HG02970 (cell line): ENCODE data around the gene PGA5.

Experiments used
- ATAC-seq: cut with Tn5 transposase; IDR thresholded peaks from one replicate; pipeline ENCODE4 v1.9.1; 2021; ENCODE audit warnings: mild to moderate bottlenecking, moderate library complexity, moderate number of reproducible peaks; ENCODE audit not compliant: unreplicated experiment, low FRiP score

PGA5 gene

DNA sequence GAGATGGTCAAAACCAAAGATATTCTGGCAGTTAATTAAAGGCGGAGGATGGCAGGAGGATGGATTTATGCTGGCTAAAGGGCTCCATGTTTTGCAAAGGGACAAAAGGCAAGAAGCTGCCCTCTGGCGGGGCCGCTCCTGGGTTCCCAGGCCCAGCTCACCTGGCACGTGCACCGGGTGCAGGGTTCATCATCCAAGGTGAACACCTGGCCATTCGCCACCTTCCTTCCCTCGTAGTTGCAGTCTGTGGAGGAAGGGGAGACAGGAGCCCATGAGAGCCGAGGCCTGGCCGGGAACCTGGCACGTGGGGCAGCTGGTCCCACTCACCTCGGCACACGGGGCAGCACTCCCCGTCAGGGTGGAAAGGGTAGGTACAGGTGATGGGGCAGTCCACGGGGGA lies 23.8 kb downstream of the PGA5 start:
- ATAC-seq: no peak

DNA sequence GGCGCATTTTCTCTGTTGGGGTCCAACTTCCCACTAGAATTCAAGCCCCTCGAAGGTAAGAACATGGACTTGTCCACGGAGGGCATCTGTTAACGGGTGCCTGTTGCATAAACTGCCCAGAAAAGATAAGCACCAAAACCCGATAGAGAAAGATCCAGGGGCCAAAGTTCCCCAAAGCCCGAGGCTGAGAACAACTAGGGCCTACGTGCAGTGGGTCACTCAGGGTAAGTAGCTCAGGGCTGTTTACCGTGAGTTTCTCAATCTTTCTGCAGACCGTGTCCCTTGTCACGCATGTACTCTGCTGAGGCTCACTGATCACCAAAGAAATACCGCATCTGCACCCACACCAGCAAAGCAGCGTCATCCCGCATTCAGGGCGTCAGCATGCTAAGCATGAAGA lies 24.4 kb downstream of the PGA5 start:
- no peak for ATAC-seq

DNA sequence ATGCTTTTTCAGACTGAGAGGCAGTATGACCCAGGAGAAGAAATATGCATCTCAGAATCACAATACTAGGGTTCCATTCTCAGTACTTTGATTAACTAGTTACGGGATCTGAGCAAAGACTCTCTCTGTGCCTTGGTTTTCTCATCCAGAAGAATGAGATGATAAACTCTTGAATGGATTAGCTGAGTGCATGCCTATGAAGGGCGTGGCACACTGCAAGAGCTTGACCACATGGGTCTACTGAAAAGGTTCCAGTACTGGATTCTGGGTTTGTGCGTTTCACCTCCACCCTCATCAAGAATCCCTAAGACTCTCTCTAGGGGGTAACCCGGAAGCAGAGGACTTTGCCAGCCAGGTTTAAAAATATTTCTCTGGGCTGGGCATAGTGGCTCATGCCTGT lies 25.6 kb downstream of the PGA5 start:
- ATAC-seq: no peak

DNA sequence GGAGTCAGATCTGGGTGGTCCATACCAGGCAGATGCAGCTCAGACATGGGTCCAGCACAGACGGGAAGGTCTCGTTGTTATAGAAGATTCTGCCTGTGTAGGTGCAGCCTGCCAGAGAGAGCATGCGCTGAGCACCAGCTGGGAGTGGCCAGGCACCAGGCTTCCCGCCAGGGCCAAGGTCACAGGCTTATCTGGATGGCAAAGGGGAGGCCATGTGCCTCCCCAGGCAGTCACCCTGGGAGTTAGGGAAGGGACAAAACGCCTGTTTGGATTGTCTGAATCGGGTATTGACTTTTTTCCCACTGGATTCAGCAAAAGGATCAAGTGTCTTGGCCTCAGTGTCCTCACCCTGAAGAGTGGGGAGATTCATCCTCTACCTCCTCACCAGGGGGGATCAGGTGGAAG lies 26.5 kb downstream of the PGA5 start:
- ATAC-seq: no peak

DNA sequence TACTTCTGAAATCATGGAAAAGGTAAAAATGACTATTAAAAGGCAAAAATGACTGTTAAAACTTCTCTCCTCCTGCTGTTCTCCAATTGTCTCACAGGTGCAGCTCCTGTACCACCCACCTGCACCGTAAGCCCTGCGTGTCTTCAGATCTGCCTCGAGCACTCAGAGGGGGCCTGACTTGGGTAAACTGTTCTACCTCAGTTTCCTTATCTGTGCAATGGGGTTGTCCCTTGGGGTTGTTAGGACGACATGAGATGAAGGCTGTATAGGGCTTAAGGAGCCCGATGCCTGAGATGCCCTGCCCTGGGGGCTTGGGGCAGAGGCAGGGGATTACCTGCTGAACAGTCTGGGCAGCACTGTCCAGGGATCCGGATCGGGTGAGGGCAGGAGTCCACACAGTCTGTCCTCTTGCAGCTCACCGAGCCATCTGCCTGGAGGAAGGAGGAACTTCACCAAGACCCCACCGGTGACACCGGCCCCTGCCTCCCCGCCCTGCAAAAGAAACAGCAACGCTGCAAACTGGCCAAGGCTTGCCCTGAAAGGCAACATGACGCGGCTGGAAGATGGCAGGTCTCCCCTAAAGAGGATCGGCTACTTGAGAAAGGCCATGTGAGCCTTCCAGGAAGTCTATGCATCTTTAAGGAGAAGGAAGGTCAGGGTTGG lies 27.7 kb downstream of the PGA5 start:
- no peak for ATAC-seq

DNA sequence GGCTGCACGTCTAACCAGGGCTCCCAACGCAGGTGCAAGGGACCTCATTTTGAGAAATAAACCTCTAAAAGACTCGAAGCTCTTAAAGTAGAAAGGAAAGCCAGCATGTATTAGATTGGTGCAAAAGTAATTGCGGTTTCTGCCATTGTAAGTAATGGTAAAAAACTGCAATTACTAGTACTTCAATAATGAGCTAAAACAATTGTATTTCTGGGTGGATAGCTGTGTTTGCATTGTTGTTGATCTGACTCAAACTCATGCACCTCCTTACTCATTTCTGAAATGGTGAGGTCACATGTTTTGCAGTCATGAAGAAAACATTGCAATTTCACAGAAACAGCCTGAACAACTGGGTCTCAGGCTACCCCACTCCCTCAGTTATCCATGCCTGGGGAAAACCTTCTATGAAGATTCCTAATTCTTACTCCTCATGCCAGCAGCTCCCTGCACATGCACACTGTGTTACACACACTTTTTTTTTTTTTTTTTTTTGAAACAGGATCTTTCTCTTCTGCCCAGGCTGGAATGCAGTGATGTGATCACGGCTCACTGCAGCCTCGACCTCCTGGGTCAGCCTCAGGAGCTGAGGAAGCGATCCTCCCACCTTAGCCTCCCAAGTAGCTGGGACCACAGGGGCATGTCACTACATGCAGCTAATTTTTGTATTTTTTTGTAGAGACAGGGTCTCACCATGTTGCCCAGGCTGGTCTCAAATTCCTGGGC lies 29.5 kb downstream of the PGA5 start:
- no peak for ATAC-seq

DNA sequence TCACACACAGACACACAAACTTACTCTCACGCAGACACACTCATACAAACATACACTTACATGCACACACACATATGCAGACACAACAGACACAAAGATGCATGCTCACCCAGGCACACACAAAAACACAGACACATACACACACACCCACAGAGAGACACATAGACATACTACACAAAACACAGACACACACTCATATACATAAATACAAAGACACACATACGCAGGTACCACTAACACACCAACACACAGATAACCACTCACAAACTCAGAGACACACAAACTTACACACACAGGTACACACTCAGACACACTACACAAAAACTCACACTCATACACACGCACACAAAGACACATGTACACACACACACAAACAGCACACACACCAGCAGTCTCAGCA lies 31.8 kb downstream of the PGA5 start:
- no peak for ATAC-seq

DNA sequence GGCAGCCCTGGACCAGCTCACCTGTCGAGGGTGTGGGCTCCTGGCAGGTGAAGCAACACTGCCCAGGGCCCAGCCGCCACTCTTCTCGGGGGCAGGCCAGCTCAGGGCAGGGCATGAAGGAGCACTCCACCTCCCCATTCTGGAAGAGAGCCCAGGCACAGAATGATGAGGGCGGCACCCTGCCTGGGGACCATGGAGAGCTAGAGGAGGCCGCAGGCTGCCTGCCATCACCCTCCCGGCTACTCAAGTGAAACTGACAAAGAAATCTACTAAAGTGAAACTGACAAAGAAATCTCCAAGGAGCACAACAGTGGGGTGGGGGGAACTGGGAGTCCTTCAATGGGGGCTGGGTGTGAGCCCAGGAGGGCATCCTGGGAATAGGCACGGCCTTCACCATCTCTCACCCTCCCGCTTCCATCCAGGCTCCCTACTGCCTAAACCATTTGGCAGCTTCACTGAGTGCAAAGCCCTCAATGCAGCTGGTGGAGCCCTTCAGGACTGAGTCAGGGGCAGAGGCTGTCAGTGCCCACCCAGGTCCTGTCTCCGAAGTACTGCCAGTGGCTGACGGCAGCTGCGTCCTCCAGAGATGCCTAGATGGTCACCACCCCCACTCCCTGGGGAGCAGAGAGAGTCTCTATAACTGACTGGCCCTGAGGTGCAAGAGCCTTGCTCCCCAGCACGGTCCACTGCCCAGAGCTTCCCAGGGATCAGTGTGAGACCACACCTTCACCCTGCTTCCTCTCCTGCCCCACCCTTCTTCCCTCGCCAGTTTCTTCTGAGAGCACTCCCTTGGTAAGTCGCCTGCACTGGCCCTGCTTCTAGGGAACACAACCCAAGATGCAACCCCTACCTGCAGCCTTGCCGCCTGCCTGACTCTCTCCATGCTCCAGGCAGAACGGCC lies 32.5 kb downstream of the PGA5 start:
- ATAC-seq: no peak

DNA sequence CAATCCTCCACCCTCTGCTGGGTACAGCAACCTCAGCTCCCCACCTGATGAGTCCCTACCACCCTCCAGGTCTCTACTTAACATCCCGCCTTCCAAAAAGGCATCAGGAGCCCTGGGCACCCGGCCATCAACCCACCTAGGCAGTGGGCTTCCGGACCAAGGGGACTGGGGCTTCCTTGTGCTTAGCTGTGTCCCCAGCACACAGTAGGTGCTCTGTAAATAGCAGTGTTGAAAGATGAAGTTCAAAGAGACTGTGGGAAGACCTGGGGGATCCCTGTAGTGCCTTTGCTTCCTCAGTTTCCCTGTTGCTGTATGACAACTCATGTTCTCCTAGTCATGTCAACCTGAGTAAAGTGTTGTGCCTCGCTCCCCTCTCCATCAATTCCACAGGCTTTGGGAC lies 33.1 kb downstream of the PGA5 start:
- no peak for ATAC-seq

DNA sequence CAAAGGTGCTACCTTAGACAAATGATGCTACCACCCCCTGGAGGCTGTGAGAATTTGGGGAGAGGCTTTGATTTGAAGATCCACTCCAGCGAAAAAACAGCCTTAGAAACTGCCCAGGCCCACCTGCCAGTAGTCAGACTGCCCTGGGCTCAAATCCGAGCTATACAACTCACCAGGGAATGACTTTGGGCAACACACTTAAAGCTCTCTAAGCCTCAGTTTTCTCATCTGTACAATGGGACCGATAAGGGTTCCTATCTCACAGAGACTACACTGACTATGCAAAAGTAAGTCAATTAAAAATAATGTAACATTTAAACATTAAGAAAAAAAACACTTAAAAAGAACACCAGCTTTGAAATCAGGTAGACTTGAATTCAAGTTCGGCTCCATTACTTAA lies 34.2 kb downstream of the PGA5 start:
- no peak for ATAC-seq

DNA sequence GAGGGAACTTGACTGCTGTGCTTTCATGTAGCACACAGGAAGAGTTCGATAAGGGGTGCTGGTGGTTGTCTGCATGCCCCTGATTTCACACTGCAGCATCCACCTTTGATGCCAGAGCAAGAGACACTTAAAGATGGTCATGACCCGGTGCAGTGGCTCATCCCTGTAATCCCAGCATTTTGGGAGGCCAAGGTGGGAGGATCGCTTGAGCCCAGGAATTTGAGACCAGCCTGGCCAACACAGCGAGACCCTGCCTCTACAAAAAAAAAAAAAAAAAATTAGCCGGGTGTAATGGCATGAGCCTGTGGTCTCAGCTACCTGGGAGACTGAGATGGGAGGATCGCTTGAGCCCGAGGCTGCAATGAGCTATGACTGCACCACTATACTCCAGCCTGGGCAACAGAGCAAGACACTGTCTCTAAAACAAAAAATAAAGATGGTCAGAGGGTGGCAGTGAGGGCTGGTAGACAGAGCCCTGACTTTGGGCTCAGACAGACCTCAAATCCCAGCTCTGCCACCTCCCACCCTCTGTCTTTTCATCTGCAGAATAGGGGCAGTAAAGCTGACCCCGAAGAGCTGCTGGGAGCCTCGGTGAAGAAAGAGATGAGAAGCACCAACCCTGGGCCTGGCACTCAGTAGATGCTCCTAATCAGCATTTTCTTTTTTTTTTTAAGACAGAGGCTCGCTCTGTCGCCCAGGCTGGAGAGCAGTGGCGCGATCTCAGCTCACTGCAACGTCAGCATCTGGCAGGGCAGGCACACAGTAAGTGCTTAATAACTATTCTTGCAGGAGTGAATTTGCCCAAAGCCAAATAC lies 36.4 kb downstream of the PGA5 start:
- ATAC-seq: no peak

DNA sequence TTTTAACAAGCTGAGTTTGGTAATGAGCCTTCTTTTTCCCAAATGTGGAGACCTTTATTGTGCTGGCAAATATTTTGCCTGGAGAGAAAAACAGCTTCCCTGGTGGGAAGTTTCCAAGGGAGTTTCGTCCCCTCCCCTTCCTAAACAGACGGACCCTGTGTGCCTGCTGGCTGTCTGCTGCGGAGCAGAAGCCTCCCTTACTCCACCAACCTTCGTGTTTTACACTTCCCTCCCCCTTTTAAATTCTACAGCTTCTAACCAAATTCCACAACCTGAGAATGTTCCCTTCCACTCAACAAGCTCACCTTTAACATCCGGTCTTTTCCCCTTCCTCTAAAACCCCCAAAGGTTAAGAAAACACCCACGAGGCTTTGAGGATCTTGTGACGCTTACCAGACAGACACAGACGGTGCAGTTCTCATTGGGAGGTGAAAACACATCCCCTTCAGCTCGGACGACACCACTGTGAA lies 37.1 kb downstream of the PGA5 start:
- no peak for ATAC-seq

DNA sequence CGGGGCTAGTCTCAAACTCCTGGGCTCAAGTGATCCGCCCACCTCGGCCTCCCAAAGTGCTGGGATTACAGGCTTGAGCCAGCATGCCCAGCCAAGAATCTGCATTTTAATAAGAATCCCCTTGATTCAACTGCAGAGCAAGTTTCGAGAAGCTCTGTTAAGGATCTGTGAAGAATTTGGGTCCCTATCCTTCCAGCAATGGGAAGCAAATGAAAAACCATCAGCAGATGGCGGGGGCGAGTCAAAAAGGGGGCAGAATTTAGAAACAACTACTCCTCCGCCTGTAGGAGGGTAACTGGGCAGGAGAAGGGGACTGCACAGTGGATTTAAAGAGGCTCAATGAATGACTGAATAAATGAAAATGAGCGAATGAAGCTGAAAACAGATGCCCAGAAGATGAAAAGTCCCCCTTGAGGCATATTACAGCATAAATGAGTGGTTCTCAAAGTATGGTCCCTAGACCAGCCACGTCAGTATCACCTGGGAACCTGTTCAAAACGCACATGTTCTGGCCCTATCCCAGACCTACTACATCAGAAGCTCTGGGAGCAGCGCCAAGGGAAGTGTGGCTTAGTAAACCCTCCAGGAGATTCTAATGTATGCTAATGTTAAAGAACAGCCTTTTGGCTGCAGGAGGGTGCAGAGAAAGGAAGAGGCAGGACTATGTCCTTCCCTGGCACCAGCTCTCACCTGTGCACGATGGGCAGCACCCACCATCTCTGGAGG lies 39.1 kb downstream of the PGA5 start:
- ATAC-seq: no peak

DNA sequence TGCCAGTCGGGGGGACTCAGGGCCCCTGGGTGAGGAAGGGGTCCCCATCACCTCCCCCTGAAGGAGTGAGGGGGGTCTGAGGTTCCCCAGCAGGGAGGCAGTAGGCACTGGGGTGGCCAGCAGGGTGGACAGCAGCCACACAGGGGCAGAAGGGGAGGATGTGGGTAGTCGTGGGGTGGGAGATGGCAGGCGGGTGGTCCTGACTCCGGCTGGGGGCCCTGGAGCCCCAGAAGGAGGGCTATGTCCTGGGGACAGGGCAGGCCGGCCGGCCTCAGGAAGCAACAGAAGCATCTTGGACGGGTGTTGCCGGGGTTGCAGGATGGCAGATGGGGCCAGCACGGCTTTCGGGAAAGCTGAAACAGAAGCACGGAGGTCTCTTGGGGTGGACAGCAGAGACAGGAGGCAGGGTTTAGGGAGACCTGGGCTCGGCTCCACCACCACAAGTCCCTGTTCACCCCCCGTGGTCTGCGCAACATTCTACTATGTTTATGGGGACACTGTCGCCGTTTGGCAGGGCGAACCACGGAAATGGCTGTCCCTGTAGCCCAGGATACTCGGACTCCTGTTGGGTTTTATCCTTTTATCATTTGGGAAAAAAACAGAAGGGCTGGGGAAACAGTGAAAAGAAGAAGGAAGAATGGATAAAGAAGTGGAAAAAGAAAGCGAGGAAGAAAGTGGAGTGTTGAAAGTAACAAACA lies 40.1 kb downstream of the PGA5 start:
- ATAC-seq: no peak

DNA sequence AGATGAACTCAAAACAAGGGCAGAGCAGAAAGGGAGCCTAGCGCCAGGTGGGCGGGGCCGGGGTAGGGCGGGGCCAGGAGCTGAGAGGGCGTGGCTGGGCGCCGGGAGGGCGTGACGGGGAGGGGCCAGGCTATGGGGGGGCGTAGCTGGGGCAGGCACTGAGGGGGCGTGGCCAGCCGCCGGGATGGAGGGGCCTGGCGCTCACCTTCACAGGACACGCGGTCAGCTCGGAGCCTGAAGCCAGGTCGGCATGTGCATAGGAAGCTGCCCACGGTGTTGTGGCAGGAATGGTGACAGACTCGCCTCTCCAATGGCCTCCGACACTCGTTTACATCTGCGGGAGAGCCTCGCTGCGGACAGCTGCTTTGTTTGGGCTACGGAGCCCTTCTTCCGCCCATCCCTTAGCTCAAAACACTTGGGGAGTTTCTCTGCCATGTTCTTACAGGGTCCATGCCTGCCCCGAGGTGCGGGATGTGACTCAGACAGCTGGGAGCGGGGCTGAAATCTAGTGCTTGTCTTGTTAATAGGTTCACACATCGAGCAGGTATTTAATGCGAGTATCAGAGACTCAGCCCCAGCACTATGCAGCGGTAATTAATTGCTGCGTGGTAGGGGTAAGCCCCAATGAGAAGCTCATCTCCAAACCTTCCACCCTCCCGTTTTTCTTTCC lies 40.7 kb downstream of the PGA5 start:
- no peak for ATAC-seq

DNA sequence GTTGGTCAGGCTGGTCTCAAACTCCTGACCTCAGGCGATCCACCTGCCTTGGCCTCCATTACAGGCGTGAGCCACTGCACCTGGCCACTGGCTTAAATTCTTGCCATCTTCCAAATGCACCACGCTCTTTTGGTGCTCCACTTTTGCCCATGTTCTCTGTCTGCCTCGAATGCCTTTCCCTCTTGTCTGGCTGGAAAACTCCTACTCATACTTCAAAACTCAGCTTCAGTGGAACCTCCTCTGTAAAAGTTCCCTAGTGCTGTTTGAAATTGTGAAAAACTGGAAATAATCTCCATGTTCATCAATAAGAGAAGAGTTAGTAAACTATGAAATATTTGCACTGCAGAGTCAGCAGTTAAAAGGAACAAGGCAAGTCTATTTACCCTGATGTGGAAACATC lies 42.6 kb downstream of the PGA5 start:
- no peak for ATAC-seq

DNA sequence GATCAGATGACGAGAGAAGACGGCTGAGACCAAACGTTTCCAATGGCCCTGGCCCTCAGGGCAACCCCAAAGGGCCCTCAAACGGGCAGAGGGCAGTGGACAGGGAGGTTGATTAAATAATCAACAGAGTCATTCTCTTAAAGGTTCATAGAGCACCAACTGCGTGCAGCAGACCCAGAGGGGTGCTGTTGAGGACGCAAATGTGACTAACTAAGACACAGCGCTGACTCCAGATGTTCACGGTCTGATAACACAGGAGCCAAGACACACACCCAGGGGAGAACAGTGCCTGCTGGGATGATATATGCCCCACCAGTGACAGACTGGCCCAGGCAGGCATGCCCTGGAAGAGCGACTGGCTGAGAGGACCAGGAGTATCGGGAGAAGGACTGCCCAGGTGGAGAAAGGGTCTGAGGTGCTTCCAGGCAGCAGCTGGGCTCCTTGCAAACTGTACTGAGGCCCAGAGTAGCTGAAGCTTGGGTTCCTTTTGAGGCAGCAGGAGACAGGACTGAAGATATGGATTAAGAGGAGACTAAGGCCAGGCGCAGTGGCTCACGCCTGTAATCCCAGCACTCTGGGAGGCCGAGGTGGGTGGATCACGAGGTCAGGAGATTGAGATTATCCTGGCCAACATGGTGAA lies 46.5 kb downstream of the PGA5 start:
- ATAC-seq: no peak
